IPS-20b (cell line): ENCODE measurements around the gene NRDC.

Experiments
- H3K27ac ChIP-seq: one replicate; pipeline ENCODE4 v1.5.1; 2013; ENCODE audit warnings: low read length
- H3K27me3 ChIP-seq: 2 replicates; pipeline ENCODE4 v1.6.1; 2013; ENCODE audit warnings: mild to moderate bottlenecking, low read length, inconsistent platforms; ENCODE audit not compliant: insufficient read depth
- H3K36me3 ChIP-seq: 2 replicates; pipeline ENCODE4 v1.6.1; 2013; ENCODE audit warnings: low read depth, mild to moderate bottlenecking, inconsistent platforms, low read length, moderate library complexity; ENCODE audit not compliant: insufficient read depth
- H3K4me1 ChIP-seq: 2 replicates; pipeline ENCODE4 v1.6.1; 2013; ENCODE audit warnings: mild to moderate bottlenecking, control low read depth, inconsistent platforms, low read length, moderate library complexity; ENCODE audit not compliant: insufficient read depth
- H3K4me3 ChIP-seq: 2 replicates; pipeline ENCODE4 v1.5.1; 2013; ENCODE audit warnings: mild to moderate bottlenecking, low read length, inconsistent platforms
- H3K9ac ChIP-seq: 2 replicates; pipeline ENCODE4 v1.6.1; 2013; ENCODE audit warnings: low read depth, mild to moderate bottlenecking, inconsistent platforms, low read length, moderate library complexity
- H3K9me3 ChIP-seq: 2 replicates; pipeline ENCODE4 v1.6.1; 2013; ENCODE audit warnings: mild to moderate bottlenecking, low read depth, low read length, inconsistent platforms; ENCODE audit not compliant: insufficient read depth

The NRDC gene

GRCh38 chr1:51791888-51792287 is 86.6 kb downstream of the NRDC start:
- H3K27ac ChIP-seq, result no peak overlapping the region
- H3K9me3 ChIP-seq, result no peaks in the 10 kb centered on the region
- H3K27me3 ChIP-seq, result no peaks in the 10 kb centered on the region
- no peak overlapping the region for H3K9ac ChIP-seq
- H3K4me1 ChIP-seq, result no peaks in the 10 kb centered on the region
- peaks cover 86% of the 10 kb centered on the region for H3K36me3 ChIP-seq
- H3K4me3 ChIP-seq, result no peak overlapping the region

- H3K4me3 ChIP-seq, result no peak overlapping the region
- no peaks in the 10 kb centered on the region for H3K27me3 ChIP-seq
- peaks cover 100% of the 10 kb centered on the region for H3K36me3 ChIP-seq
Observed at GRCh38 chr1:51790385-51790784, 88.1 kb downstream of the NRDC start.

GRCh38 chr1:51789342-51789741 is 89.2 kb downstream of the NRDC start:
- H3K27ac ChIP-seq, result no peak overlapping the region
- peaks cover 100% of the 10 kb centered on the region for H3K36me3 ChIP-seq
- H3K4me3 ChIP-seq, result no peak overlapping the region
- no peaks in the 10 kb centered on the region for H3K27me3 ChIP-seq
- H3K9me3 ChIP-seq, result no peaks in the 10 kb centered on the region
- no peak overlapping the region for H3K9ac ChIP-seq
- no peaks in the 10 kb centered on the region for H3K4me1 ChIP-seq

More at GRCh38 chr1:51790385-51790784, 88.1 kb downstream of the NRDC start:
- Histone ChIP-seq H3K4me1 (no peaks in the 10 kb centered on the region), H3K9ac (no peak overlapping the region), H3K27ac (no peak overlapping the region), H3K9me3 (no peaks in the 10 kb centered on the region)

- no peaks in the 10 kb centered on the region for H3K27me3 ChIP-seq
- no peak overlapping the region for H3K4me3 ChIP-seq
- H3K36me3 ChIP-seq, result peaks cover 100% of the 10 kb centered on the region
- no peak overlapping the region for H3K9ac ChIP-seq
- no peaks in the 10 kb centered on the region for H3K4me1 ChIP-seq
- H3K9me3 ChIP-seq, result no peaks in the 10 kb centered on the region
- H3K27ac ChIP-seq, result no peak overlapping the region
Observed at GRCh38 chr1:51788938-51789337, 89.6 kb downstream of the NRDC start.

GRCh38 chr1:51784997-51785421 is 93.5 kb downstream of the NRDC start:
- H3K4me1 ChIP-seq, result no peaks in the 10 kb centered on the region
- no peaks in the 10 kb centered on the region for H3K9me3 ChIP-seq
- peaks cover 92% of the 10 kb centered on the region for H3K36me3 ChIP-seq
- H3K9ac ChIP-seq, result no peak overlapping the region
- no peaks in the 10 kb centered on the region for H3K27me3 ChIP-seq
- no peak overlapping the region for H3K27ac ChIP-seq
- H3K4me3 ChIP-seq, result no peak overlapping the region

GRCh38 chr1:51780927-51781326 is 97.6 kb downstream of the NRDC start:
- Histone ChIP-seq H3K4me3 (no peak overlapping the region), H3K27ac (no peak overlapping the region), H3K36me3 (peaks cover 74% of the 10 kb centered on the region), H3K9ac (no peak overlapping the region), H3K9me3 (no peaks in the 10 kb centered on the region), H3K4me1 (no peaks in the 10 kb centered on the region), H3K27me3 (no peaks in the 10 kb centered on the region)

- Histone ChIP-seq H3K4me3 (no peak overlapping the region), H3K36me3 (peaks cover 67% of the 10 kb centered on the region), H3K9ac (no peak overlapping the region), H3K27ac (no peak overlapping the region), H3K4me1 (no peaks in the 10 kb centered on the region), H3K27me3 (no peaks in the 10 kb centered on the region), H3K9me3 (no peaks in the 10 kb centered on the region)
Observed at GRCh38 chr1:51776408-51776807, 102.1 kb downstream of the NRDC start.

GRCh38 chr1:51768971-51769588 is 109.4 kb downstream of the NRDC start:
- H3K27ac ChIP-seq, result no peak overlapping the region
- no peak overlapping the region for H3K4me3 ChIP-seq
- peaks cover 65% of the 10 kb centered on the region for H3K36me3 ChIP-seq

GRCh38 chr1:51761351-51761750 is 117.2 kb downstream of the NRDC start:
- peaks cover 33% of the 10 kb centered on the region for H3K36me3 ChIP-seq

More at GRCh38 chr1:51768971-51769588, 109.4 kb downstream of the NRDC start:
- no peak overlapping the region for H3K9ac ChIP-seq
- H3K4me1 ChIP-seq, result no peaks in the 10 kb centered on the region
- no peaks in the 10 kb centered on the region for H3K27me3 ChIP-seq
- no peaks in the 10 kb centered on the region for H3K9me3 ChIP-seq

GRCh38 chr1:51760872-51761271 is 117.7 kb downstream of the NRDC start:
- Histone ChIP-seq H3K4me3 (no peak overlapping the region), H3K9ac (no peak overlapping the region), H3K36me3 (peaks cover 33% of the 10 kb centered on the region), H3K27ac (no peak overlapping the region), H3K27me3 (no peaks in the 10 kb centered on the region), H3K9me3 (no peaks in the 10 kb centered on the region), H3K4me1 (no peaks in the 10 kb centered on the region)

More at GRCh38 chr1:51761351-51761750, 117.2 kb downstream of the NRDC start:
- Histone ChIP-seq H3K27ac (no peak overlapping the region), H3K4me3 (no peak overlapping the region), H3K9ac (no peak overlapping the region), H3K27me3 (no peaks in the 10 kb centered on the region), H3K9me3 (no peaks in the 10 kb centered on the region), H3K4me1 (no peaks in the 10 kb centered on the region)

- no peak overlapping the region for H3K9ac ChIP-seq
- peaks cover 24% of the 10 kb centered on the region for H3K36me3 ChIP-seq
- H3K4me1 ChIP-seq, result no peaks in the 10 kb centered on the region
- H3K9me3 ChIP-seq, result no peaks in the 10 kb centered on the region
- H3K27ac ChIP-seq, result no peak overlapping the region
- no peaks in the 10 kb centered on the region for H3K27me3 ChIP-seq
- no peak overlapping the region for H3K4me3 ChIP-seq
Observed at GRCh38 chr1:51758310-51758709, 120.2 kb downstream of the NRDC start.

- Histone ChIP-seq H3K4me1 (no peaks in the 10 kb centered on the region), H3K36me3 (peaks cover 27% of the 10 kb centered on the region), H3K27ac (no peak overlapping the region), H3K27me3 (no peaks in the 10 kb centered on the region), H3K9ac (no peak overlapping the region), H3K4me3 (no peak overlapping the region), H3K9me3 (no peaks in the 10 kb centered on the region)
Observed at GRCh38 chr1:51756290-51756689, 122.2 kb downstream of the NRDC start.
